A673 (cell line): ENCODE results near the gene BSPRY. TPM values are rescaled to one million over a fixed set of nuclear protein-coding genes. Genes with fewer than 3 reads are reported as not detected.
"Not testable (repeated sequence)": the region's sequence is repeated elsewhere in the genome, so short reads cannot be mapped to it uniquely, and the experiment has no call there.

Experiments used
- BruUV-seq: library from RNA; stranded (reverse); fragments of 400-500 nt; replicated peaks from 2 replicates; lab custom pipeline; 2021; lab: Mats Ljungman, UMichigan
- CTCF ChIA-PET: fragments of 300-600 bp; sonication (Branson Sonifier 250); formaldehyde crosslinking; loops from one replicate; lab custom pipeline; 2022; ENCODE audit warnings: antibody characterized with exemption; lab: Charles Lee
- POLR2A ChIA-PET: fragments of 300-600 bp; sonication (Branson Sonifier 250); formaldehyde crosslinking; loops from one replicate; lab custom pipeline; 2022; ENCODE audit warnings: antibody characterized with exemption; ENCODE audit not compliant: low non-redundant PET; lab: Charles Lee
- DNase-seq: peaks from one replicate; pipeline ENCODE4 v3.0.0-alpha.2; 2015; ENCODE audit warnings: low spot score
- H3K27ac ChIP-seq: fragments of 200-600 bp; sonication (generic); 2 replicates; pipeline ENCODE4 v1.5.1; 2016; ENCODE audit warnings: mixed run types, low read depth, mild to moderate bottlenecking, mixed read lengths, antibody characterized with exemption, low read length; ENCODE audit not compliant: poor library complexity, severe bottlenecking
- H3K27me3 ChIP-seq: fragments of 200-600 bp; sonication (generic); replicated peaks from 2 replicates; pipeline ENCODE4 v1.6.1; 2017; ENCODE audit warnings: mixed run types, low read depth, mild to moderate bottlenecking, mixed read lengths, antibody characterized with exemption, low read length; ENCODE audit not compliant: insufficient read depth, poor library complexity
- H3K36me3 ChIP-seq: fragments of 200-600 bp; sonication (generic); 2 replicates; pipeline ENCODE4 v1.6.1; 2016; ENCODE audit warnings: mixed run types, mild to moderate bottlenecking, mixed read lengths, antibody characterized with exemption, low read length; ENCODE audit not compliant: insufficient read depth, poor library complexity, severe bottlenecking
- H3K4me1 ChIP-seq: fragments of 200-600 bp; sonication (generic); 2 replicates; pipeline ENCODE4 v1.6.1; 2017; ENCODE audit warnings: mixed run types, mild to moderate bottlenecking, mixed read lengths, antibody characterized with exemption, low read length; ENCODE audit not compliant: insufficient read depth, poor library complexity, severe bottlenecking
- H3K4me3 ChIP-seq: fragments of 200-600 bp; sonication (generic); 2 replicates; pipeline ENCODE4 v1.5.1; 2016; ENCODE audit warnings: low read depth, mixed run types, mild to moderate bottlenecking, mixed read lengths, low read length; ENCODE audit not compliant: poor library complexity, severe bottlenecking
- H3K9me3 ChIP-seq: fragments of 200-600 bp; sonication (generic); 2 replicates; pipeline ENCODE4 v1.6.1; 2016; ENCODE audit warnings: mixed run types, low read depth, mild to moderate bottlenecking, mixed read lengths, antibody characterized with exemption, low read length; ENCODE audit not compliant: poor library complexity, severe bottlenecking
- CTCF ChIP-seq: fragments of 300-800, 200-600 bp; sonication (generic); conservative IDR thresholded peaks from 2 replicates; pipeline ENCODE4 v1.5.1; 2017; ENCODE audit warnings: low read depth, mild to moderate bottlenecking, antibody characterized with exemption, low read length, moderate library complexity, mixed read lengths
- EZH2 ChIP-seq: fragments of 200-600 bp; sonication (generic); IDR thresholded peaks from 2 replicates; pipeline ENCODE4 v1.6.1; 2017; ENCODE audit warnings: borderline replicate concordance, low read depth, mild to moderate bottlenecking, mixed read lengths, antibody characterized with exemption, low read length; ENCODE audit not compliant: poor library complexity, severe bottlenecking
- intact Hi-C: fragments of 100-400 bp; cut with micrococcal nuclease; formaldehyde crosslinking; loops from one replicate; pipeline ENCODE4 v1.10.0; 2022; ENCODE audit not compliant: unreplicated experiment
- total RNA-seq: library from RNA; stranded (reverse); gene quantifications from 2 replicates; pipeline ENCODE4 v1.2.3, GENCODE V29; 2021

BSPRY gene
- total RNA-seq, 1 experiment from 2014 or later: not detected

GRCh38 chr9:113375057-113376023 is 26.0 kb downstream of the BSPRY start:
- CTCF ChIA-PET: no interaction called here
- intact Hi-C loops: no loop called here

GRCh38 chr9:113376634-113377567 is 27.6 kb downstream of the BSPRY start, which contains the start of gene HDHD3:
TSS of gene HDHD3 (minus strand) at chr9:113376986. CDS start at chr9:113374354, 2,632 bp downstream.
- DNase-seq: peak; percentile 83
- ChIA-PET POLR2A (no interaction called here), CTCF (no interaction called here)
- Histone ChIP-seq H3K27ac (peak within 1 kb of the TSS; percentile 69), H3K4me3 (peak within 1 kb of the TSS; percentile 96), H3K4me1 (no peaks in the 10 kb centered on the region), H3K9me3 (no peaks in the 10 kb centered on the region), H3K27me3 (no peaks in the 10 kb centered on the region), H3K36me3 (peaks cover 6% of the 10 kb centered on the region)
- intact Hi-C loops: no loop called here
- BruUV-seq: no TSS peak
- TF ChIP-seq EZH2: no peak

More at GRCh38 chr9:113375057-113376023, 26.0 kb downstream of the BSPRY start:
- Histone ChIP-seq H3K27me3 (no peaks in the 10 kb centered on the region), H3K36me3 (peaks cover 6% of the 10 kb centered on the region), H3K4me3 (peak overlapping the region; percentile 96), H3K4me1 (no peaks in the 10 kb centered on the region), H3K9me3 (no peaks in the 10 kb centered on the region), H3K27ac (no peak overlapping the region)
- no peak for DNase-seq
- TF ChIP-seq EZH2 (no peak), CTCF (no peak)
- POLR2A ChIA-PET: no interaction called here
- BruUV-seq: TSS peak; percentile 58

GRCh38 chr9:113379094-113379828 is 29.9 kb downstream of the BSPRY start:
- H3K9me3 ChIP-seq, H3K36me3 ChIP-seq, H3K27ac ChIP-seq, POLR2A ChIA-PET, H3K4me3 ChIP-seq, BruUV-seq, H3K27me3 ChIP-seq, CTCF ChIA-PET, intact Hi-C loops, DNase-seq, H3K4me1 ChIP-seq: not testable (repeated sequence)

- H3K4me1 ChIP-seq, H3K36me3 ChIP-seq, H3K27ac ChIP-seq, DNase-seq, H3K27me3 ChIP-seq, intact Hi-C loops, H3K4me3 ChIP-seq, BruUV-seq, CTCF ChIA-PET, POLR2A ChIA-PET, H3K9me3 ChIP-seq: not testable (repeated sequence)
Measured at GRCh38 chr9:113379829-113380210, 30.5 kb downstream of the BSPRY start.
